22Rv1 (cell line): ENCODE measurements around the gene ZNF814.

Experiments used
- CTCF ChIP-seq: fragments of 450-650 bp; IDR thresholded peaks from 2 replicates; pipeline ENCODE4 v1.5.1; 2017; ENCODE audit warnings: mild to moderate bottlenecking
- ZFX ChIP-seq: fragments of 450-650 bp; IDR thresholded peaks from 2 replicates; pipeline ENCODE4 v1.6.1; 2017; ENCODE audit warnings: antibody characterized with exemption, borderline replicate concordance

GRCh38 chr19:57800696-57801095, 88.1 kb downstream of the ZNF814 start:
- TF ChIP-seq CTCF = no peak
- no peak for TF ChIP-seq ZFX
